Sigmoid colon (tissue), 4 donors: ENCODE data around the gene KRTAP10-3.

Experiments used
- CTCF ChIP-seq, 4 experiments: fragments of 450-650 bp in 3 of 4; fragments of 200-600 bp in 1 of 4; IDR thresholded peaks; one replicate each; pipeline ENCODE4 v1.5.1; 2016 to 2019; ENCODE audit warnings: antibody characterized with exemption in 4 of 4, mild to moderate bottlenecking in 3 of 4, moderate library complexity in 2 of 4
- EP300 ChIP-seq, 4 donors: sonication (generic); formaldehyde crosslinking; IDR thresholded peaks; one replicate each; pipeline ENCODE4 v1.6.1; 2017; ENCODE audit warnings: antibody characterized with exemption in 4 of 4
- POLR2A ChIP-seq, 2 donors: fragments of 450-650 bp; IDR thresholded peaks; one replicate each; pipeline ENCODE4 v1.6.1; 2016; ENCODE audit warnings: antibody characterized with exemption in 2 of 2, mild to moderate bottlenecking in 2 of 2, moderate library complexity in 2 of 2
- POLR2AphosphoS5 ChIP-seq, 4 donors: sonication (generic); formaldehyde crosslinking; IDR thresholded peaks; one replicate each; pipeline ENCODE4 v1.6.1; 2017; ENCODE audit warnings: antibody characterized with exemption in 4 of 4

GRCh38 chr21:44566403-44566802 is 7.8 kb upstream of the KRTAP10-3 start:
- TF ChIP-seq CTCF (IDR thresholded peaks at IDR 0.05) = no peak
- TF ChIP-seq POLR2A (IDR thresholded peaks at IDR 0.05) = no peak
- no peak for TF ChIP-seq EP300 (IDR thresholded peaks at IDR 0.05)
- TF ChIP-seq POLR2AphosphoS5 (IDR thresholded peaks at IDR 0.05) = no peak
